ENCODE results near the gene CNTF. TPM values are rescaled to one million over a fixed set of nuclear protein-coding genes. Genes with fewer than 3 reads are reported as not detected.

Gene CNTF
- total and polyA plus RNA-seq, 5 donors from 2014 or later: 4.9 TPM; not detected in 4

GRCh38 chr11:58647866-58648265 is 25.4 kb downstream of the CNTF start:
- Mint-ChIP-seq H3K36me3 (peaks cover 4% of the 10 kb centered on the region), H3K27me3 (no peaks in the 10 kb centered on the region), H3K27ac (no peak overlapping the region), H3K4me1 (no peaks in the 10 kb centered on the region), H3K4me3 (no peak overlapping the region), H3K9me3 (peaks cover 0 to 13% (median 6%) of the 10 kb centered on the region in 7 donors)
- ATAC-seq (ENCODE audit: low read depth in 2 of 2): no peak
- no peaks in the 10 kb centered on the region for H3K27me3 ChIP-seq (ENCODE audit: control insufficient read depth, insufficient read depth, low read length)
- H3K4me3 ChIP-seq (ENCODE audit: low read depth, low read length): no peak overlapping the region
- peaks cover 0 to 12% of the 10 kb centered on the region in 2 experiments for H3K9me3 ChIP-seq (ENCODE audit: control insufficient read depth in 2 of 2, low read length in 2 of 2)
- DNase-seq: no peak
- H3K27ac ChIP-seq (ENCODE audit: insufficient read depth, low read length, poor library complexity, severe bottlenecking): no peak overlapping the region
- H3K36me3 ChIP-seq (ENCODE audit: control insufficient read depth, insufficient read depth, low read length): no peaks in the 10 kb centered on the region
- no peaks in the 10 kb centered on the region for H3K4me1 ChIP-seq (ENCODE audit: control insufficient read depth, insufficient read depth, low read length, poor library complexity, severe bottlenecking)

- Histone ChIP-seq H3K27me3 (ENCODE audit: control insufficient read depth, insufficient read depth, low read length) (no peaks in the 10 kb centered on the region), H3K4me3 (ENCODE audit: low read depth, low read length) (no peak overlapping the region), H3K27ac (ENCODE audit: insufficient read depth, low read length, poor library complexity, severe bottlenecking) (no peak overlapping the region), H3K9me3 (ENCODE audit: control insufficient read depth in 2 of 2, low read length in 2 of 2) (peaks cover 0 to 12% of the 10 kb centered on the region in 2 experiments), H3K4me1 (ENCODE audit: control insufficient read depth, insufficient read depth, low read length, poor library complexity, severe bottlenecking) (no peaks in the 10 kb centered on the region), H3K36me3 (ENCODE audit: control insufficient read depth, insufficient read depth, low read length) (no peaks in the 10 kb centered on the region)
- Mint-ChIP-seq H3K27ac (no peak overlapping the region), H3K27me3 (no peaks in the 10 kb centered on the region), H3K9me3 (peaks cover 0 to 13% (median 6%) of the 10 kb centered on the region in 7 donors), H3K4me3 (no peak overlapping the region), H3K4me1 (peaks cover 0 to 9% (median 4%) of the 10 kb centered on the region in 4 donors), H3K36me3 (peaks cover 4% of the 10 kb centered on the region)
- no peak for DNase-seq
- no peak for ATAC-seq (ENCODE audit: low read depth in 2 of 2)
Observed at GRCh38 chr11:58649623-58650022, 27.2 kb downstream of the CNTF start.

GRCh38 chr11:58650496-58650895 is 28.0 kb downstream of the CNTF start:
- Mint-ChIP-seq H3K27me3 (no peaks in the 10 kb centered on the region), H3K27ac (no peak overlapping the region), H3K4me3 (no peak overlapping the region), H3K36me3 (peaks cover 4% of the 10 kb centered on the region), H3K9me3 (peaks cover 0 to 13% (median 6%) of the 10 kb centered on the region in 7 donors), H3K4me1 (peaks cover 0 to 9% (median 4%) of the 10 kb centered on the region in 4 donors)
- no peak overlapping the region for H3K4me3 ChIP-seq (ENCODE audit: low read depth, low read length)
- H3K9me3 ChIP-seq (ENCODE audit: control insufficient read depth in 2 of 2, low read length in 2 of 2): peaks cover 0 to 9% of the 10 kb centered on the region in 2 experiments
- no peaks in the 10 kb centered on the region for H3K27me3 ChIP-seq (ENCODE audit: control insufficient read depth, insufficient read depth, low read length)
- no peaks in the 10 kb centered on the region for H3K4me1 ChIP-seq (ENCODE audit: control insufficient read depth, insufficient read depth, low read length, poor library complexity, severe bottlenecking)
- H3K27ac ChIP-seq (ENCODE audit: insufficient read depth, low read length, poor library complexity, severe bottlenecking): no peak overlapping the region
- no peak for ATAC-seq (ENCODE audit: low read depth in 2 of 2)
- no peak for DNase-seq
- no peaks in the 10 kb centered on the region for H3K36me3 ChIP-seq (ENCODE audit: control insufficient read depth, insufficient read depth, low read length)

- Mint-ChIP-seq H3K4me1 (peaks cover 0 to 9% (median 4%) of the 10 kb centered on the region in 4 donors), H3K9me3 (peaks cover 0 to 10% (median 0%) of the 10 kb centered on the region in 7 donors), H3K27ac (no peak overlapping the region), H3K27me3 (no peaks in the 10 kb centered on the region), H3K4me3 (no peak overlapping the region), H3K36me3 (no peaks in the 10 kb centered on the region)
- H3K4me1 ChIP-seq (ENCODE audit: control insufficient read depth, insufficient read depth, low read length, poor library complexity, severe bottlenecking): no peaks in the 10 kb centered on the region
- H3K9me3 ChIP-seq (ENCODE audit: control insufficient read depth in 2 of 2, low read length in 2 of 2): no peaks in the 10 kb centered on the region
- DNase-seq (no peak), ATAC-seq (ENCODE audit: low read depth in 2 of 2) (no peak)
- no peak overlapping the region for H3K4me3 ChIP-seq (ENCODE audit: low read depth, low read length)
- H3K27me3 ChIP-seq (ENCODE audit: control insufficient read depth, insufficient read depth, low read length): no peaks in the 10 kb centered on the region
- H3K27ac ChIP-seq (ENCODE audit: insufficient read depth, low read length, poor library complexity, severe bottlenecking): no peak overlapping the region
- no peaks in the 10 kb centered on the region for H3K36me3 ChIP-seq (ENCODE audit: control insufficient read depth, insufficient read depth, low read length)
Observed at GRCh38 chr11:58652726-58653280, 30.3 kb downstream of the CNTF start.

GRCh38 chr11:58654079-58654907 is 31.8 kb downstream of the CNTF start:
- no peaks in the 10 kb centered on the region for H3K9me3 ChIP-seq (ENCODE audit: control insufficient read depth in 2 of 2, low read length in 2 of 2)
- H3K36me3 ChIP-seq (ENCODE audit: control insufficient read depth, insufficient read depth, low read length): no peaks in the 10 kb centered on the region
- H3K4me1 Mint-ChIP-seq: peaks cover 0 to 9% (median 4%) of the 10 kb centered on the region in 4 donors
- H3K4me3 Mint-ChIP-seq: no peak overlapping the region
- H3K27me3 ChIP-seq (ENCODE audit: control insufficient read depth, insufficient read depth, low read length): no peaks in the 10 kb centered on the region
- ATAC-seq (ENCODE audit: low read depth in 2 of 2): peak; percentile 88 to 94
- peak; percentile 51 to 75 (median 68) for DNase-seq
- no peak overlapping the region for H3K27ac ChIP-seq (ENCODE audit: insufficient read depth, low read length, poor library complexity, severe bottlenecking)
- H3K9me3 Mint-ChIP-seq: peaks cover 0 to 6% (median 0%) of the 10 kb centered on the region in 7 donors
- no peak overlapping the region for H3K4me3 ChIP-seq (ENCODE audit: low read depth, low read length)
- H3K27ac Mint-ChIP-seq: peak overlapping the region in 1 of 3 donors; percentile 63
- no peaks in the 10 kb centered on the region for H3K4me1 ChIP-seq (ENCODE audit: control insufficient read depth, insufficient read depth, low read length, poor library complexity, severe bottlenecking)
- no peaks in the 10 kb centered on the region for H3K27me3 Mint-ChIP-seq
- no peaks in the 10 kb centered on the region for H3K36me3 Mint-ChIP-seq

GRCh38 chr11:58654908-58655296 is 32.4 kb downstream of the CNTF start:
- no peaks in the 10 kb centered on the region for H3K36me3 Mint-ChIP-seq
- H3K4me3 Mint-ChIP-seq: no peak overlapping the region
- peaks cover 0 to 9% (median 4%) of the 10 kb centered on the region in 4 donors for H3K4me1 Mint-ChIP-seq
- Histone ChIP-seq H3K4me1 (ENCODE audit: control insufficient read depth, insufficient read depth, low read length, poor library complexity, severe bottlenecking) (no peaks in the 10 kb centered on the region), H3K9me3 (ENCODE audit: control insufficient read depth in 2 of 2, low read length in 2 of 2) (no peaks in the 10 kb centered on the region), H3K36me3 (ENCODE audit: control insufficient read depth, insufficient read depth, low read length) (no peaks in the 10 kb centered on the region), H3K27me3 (ENCODE audit: control insufficient read depth, insufficient read depth, low read length) (no peaks in the 10 kb centered on the region), H3K4me3 (ENCODE audit: low read depth, low read length) (no peak overlapping the region), H3K27ac (ENCODE audit: insufficient read depth, low read length, poor library complexity, severe bottlenecking) (no peak overlapping the region)
- H3K9me3 Mint-ChIP-seq: peaks cover 0 to 4% (median 0%) of the 10 kb centered on the region in 7 donors
- H3K27ac Mint-ChIP-seq: no peak overlapping the region
- DNase-seq: no peak
- no peaks in the 10 kb centered on the region for H3K27me3 Mint-ChIP-seq
- ATAC-seq (ENCODE audit: low read depth in 2 of 2): no peak

- H3K9me3 Mint-ChIP-seq: peaks cover 0 to 4% (median 0%) of the 10 kb centered on the region in 7 donors
- DNase-seq: no peak
- H3K9me3 ChIP-seq (ENCODE audit: control insufficient read depth in 2 of 2, low read length in 2 of 2): no peaks in the 10 kb centered on the region
- H3K27me3 Mint-ChIP-seq: no peaks in the 10 kb centered on the region
- H3K27me3 ChIP-seq (ENCODE audit: control insufficient read depth, insufficient read depth, low read length): no peaks in the 10 kb centered on the region
- H3K36me3 Mint-ChIP-seq: no peaks in the 10 kb centered on the region
- H3K36me3 ChIP-seq (ENCODE audit: control insufficient read depth, insufficient read depth, low read length): no peaks in the 10 kb centered on the region
- no peak for ATAC-seq (ENCODE audit: low read depth in 2 of 2)
- H3K4me1 Mint-ChIP-seq: peaks cover 0 to 9% (median 4%) of the 10 kb centered on the region in 4 donors
- no peaks in the 10 kb centered on the region for H3K4me1 ChIP-seq (ENCODE audit: control insufficient read depth, insufficient read depth, low read length, poor library complexity, severe bottlenecking)
- H3K27ac Mint-ChIP-seq: no peak overlapping the region
- H3K27ac ChIP-seq (ENCODE audit: insufficient read depth, low read length, poor library complexity, severe bottlenecking): no peak overlapping the region
- H3K4me3 Mint-ChIP-seq: no peak overlapping the region
- H3K4me3 ChIP-seq (ENCODE audit: low read depth, low read length): no peak overlapping the region
Observed at GRCh38 chr11:58656348-58656747, 33.9 kb downstream of the CNTF start.

All from CD4-positive, CD25-positive, alpha-beta regulatory T cell (primary cell).